GM21367 (cell line): ENCODE measurements around the gene PNLDC1.
"Not testable (repeated sequence)": the region's sequence is repeated elsewhere in the genome, so short reads cannot be mapped to it uniquely, and the experiment has no call there.

Experiments
- ATAC-seq: cut with Tn5 transposase; IDR thresholded peaks from one replicate; pipeline ENCODE4 v1.9.1; 2021; ENCODE audit not compliant: unreplicated experiment

PNLDC1 gene

DNA sequence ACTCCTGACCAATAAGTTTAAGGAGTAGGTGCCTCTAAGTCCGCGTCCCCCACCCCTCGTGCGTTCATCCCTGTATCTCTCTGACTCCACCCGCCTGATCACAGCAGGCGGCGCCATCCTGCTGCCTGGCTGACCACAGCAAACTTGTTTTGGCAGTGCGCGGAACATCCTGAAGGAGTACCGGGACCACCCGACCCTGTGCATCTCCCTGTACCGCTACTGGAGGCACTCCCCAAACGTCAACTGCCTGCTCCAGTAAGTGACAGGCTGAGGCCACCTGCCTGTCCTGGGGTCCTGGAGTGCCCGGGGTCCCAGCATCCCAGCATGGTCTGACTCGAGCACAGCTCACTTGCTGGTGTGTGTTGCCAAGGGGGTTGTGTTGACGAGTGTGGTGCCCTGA is 19.0 kb downstream of the PNLDC1 start:
- ATAC-seq: no peak

DNA sequence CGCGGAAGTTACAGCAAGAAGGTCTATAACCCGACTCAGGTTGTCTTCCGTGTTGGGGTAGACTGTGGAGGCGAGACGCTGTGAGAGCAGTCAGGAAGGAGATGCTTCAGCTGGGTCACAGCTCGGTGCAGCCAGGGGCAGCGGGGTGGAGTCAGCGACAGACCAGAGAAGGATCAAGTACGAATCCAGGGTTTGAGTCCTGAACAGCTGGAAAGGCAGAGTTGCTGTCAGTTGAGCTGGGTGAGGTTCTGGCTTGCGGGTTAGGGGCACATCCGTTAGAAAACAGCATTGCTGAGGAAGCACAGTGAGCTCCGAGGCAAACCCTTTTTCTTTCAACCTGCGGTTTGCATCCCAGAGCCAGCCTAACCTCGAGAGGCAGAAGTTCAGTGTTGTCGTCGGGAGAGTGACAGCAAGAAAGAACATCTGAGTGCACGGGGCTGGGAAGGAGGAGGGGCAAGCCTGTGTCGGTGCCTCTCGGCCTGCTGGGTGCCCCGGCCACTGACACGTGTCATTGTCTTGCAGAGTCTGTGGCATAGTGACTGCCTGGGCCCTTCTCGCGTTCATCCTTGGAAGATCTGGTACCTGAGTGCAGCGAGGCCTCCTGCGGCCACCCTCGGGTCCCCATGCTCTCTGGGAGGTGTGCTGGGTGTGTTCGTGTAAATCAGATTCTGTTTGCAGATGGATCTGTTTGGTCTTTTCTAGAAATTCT is 20.0 kb downstream of the PNLDC1 start:
- no peak for ATAC-seq

- no peak for ATAC-seq
Observed at GRCh38 chr6:159821122-159821521, 21.0 kb downstream of the PNLDC1 start.

- ATAC-seq: no peak
Observed at GRCh38 chr6:159821726-159822125, 21.6 kb downstream of the PNLDC1 start.

GRCh38 chr6:159823953-159824352 is 23.9 kb downstream of the PNLDC1 start:
- ATAC-seq: no peak

GRCh38 chr6:159824690-159825089 is 24.6 kb downstream of the PNLDC1 start:
- ATAC-seq: not testable (repeated sequence)

DNA sequence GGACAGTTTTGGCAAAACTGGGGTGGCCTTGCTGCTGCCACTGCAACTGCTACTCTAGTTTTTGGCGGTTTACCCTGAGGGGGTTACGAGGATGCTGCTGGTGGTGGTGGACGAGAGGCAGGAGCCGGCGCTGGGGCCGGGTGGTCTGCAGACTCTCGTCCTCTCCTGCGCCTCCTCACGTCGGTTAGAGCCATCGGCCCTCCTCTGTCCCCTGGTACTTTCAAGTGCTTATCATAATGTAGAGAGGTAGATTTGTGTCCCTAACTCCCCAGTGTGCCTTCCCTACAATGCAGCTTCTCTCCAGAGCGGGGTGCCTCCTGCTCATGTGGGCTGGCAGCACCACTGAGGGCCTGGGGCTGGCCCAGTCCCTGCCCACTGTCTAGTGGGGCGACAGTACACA is 25.9 kb downstream of the PNLDC1 start:
- no peak for ATAC-seq

DNA sequence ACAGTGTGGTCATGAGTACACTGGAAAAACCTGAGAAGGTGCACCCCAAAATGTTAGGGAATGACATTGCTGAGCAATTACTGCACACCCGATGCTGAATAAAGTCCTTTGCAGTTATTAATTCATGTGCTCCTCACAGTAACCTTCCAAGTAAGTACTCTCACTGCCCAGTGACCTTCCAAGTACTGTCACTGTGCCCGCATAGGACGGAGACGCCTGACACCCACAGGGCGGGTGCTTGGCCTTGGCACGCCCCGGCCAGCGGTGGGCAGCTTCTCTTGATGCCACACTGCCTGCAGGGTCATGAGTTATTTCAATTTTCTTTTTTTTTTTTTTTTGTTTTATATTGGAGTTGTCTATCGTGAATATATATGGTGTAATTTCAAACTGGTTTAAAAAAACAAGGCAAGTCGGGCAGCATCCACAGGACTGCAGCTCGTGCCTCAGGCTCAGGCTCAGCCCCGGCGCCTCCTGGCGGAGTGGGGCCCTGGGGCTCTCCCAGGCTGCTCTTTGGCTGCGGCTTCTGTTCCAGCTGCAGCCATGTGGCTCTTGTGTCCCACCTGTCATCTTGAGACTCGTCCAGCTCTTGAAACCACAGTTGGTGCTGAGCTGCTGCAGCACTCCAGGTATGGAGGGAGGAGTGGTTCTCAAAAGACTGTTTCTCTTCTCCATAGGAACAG is 27.0 kb downstream of the PNLDC1 start:
- no peak for ATAC-seq

GRCh38 chr6:159828074-159828473 is 28.0 kb downstream of the PNLDC1 start:
- ATAC-seq: no peak

- ATAC-seq: no peak
Observed at GRCh38 chr6:159829526-159829925, 29.4 kb downstream of the PNLDC1 start.

DNA sequence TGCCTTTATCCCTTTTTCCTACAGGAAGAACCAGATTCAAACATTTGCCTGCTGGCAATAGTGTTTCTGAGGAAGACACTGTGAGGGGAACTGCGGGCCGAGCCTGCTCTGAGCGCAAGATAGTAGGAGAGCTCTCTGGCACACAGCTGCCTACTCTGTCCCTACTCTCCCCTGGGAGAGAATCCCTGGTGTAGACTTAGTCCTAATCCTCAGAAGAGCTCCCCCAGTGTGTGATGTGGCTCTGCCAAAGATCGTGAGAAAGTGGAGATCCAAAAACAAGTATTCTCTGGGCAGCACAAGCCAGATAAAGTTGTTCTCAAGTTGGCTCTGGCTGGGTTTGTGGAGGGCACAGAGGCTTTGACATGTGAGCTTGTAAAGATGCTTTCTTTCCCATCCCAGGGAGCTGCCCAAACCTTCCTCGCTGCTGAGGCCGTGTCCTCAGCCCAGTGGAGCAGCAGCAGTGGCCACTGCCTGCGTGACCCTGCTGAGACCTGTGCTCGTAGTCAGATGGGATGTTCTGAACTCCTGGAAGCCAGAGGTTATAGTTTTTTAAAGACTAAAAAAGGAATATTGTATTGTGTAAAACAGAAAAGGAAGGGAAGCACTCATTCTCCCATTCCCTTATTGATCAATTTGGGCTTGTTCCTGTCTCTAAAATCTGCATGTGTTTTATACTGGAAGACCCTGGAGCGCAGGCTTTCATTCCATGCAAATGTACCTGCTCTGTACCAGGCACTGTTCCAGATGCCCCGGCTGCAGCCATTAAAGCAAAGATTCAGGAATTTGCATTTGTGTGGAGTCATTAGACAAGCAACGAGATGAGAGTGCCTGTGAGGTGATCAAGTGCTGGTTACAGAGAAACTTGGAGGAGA is 30.7 kb downstream of the PNLDC1 start:
- no peak for ATAC-seq

DNA sequence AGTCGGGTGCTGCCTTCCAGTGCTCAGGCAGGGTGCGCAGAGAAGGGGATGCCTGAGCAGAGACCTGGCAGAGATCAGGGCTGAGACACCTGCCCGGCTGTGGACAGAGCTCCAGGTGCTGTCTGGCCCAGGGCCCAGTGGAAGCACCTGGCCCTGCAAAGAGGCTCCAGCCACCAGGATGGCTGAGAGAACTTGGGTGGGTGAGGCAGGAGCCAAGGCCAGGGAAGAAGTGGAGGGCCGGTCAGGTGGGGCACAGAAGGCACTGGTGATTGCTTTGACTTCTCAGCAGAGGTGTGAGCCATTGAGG is 31.2 kb downstream of the PNLDC1 start:
- no peak for ATAC-seq

DNA sequence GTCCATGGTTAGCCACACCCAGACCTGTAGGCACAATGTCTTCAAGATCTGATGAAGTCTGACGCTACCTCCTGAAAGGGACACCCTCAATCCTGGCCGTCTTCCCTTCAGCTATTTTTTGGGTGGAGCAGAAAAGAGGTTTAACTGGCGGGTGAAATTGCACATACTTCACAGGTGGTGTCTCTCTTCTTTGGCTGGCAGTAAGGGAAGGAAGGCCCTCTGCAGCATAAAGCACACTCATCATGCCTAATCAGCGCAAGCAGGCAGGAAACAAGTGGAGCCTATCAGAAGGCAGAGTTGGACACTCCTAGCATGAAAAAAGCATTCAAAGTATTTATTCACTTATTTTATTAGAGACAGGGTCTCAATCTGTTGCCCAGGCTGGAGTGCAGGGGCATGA is 32.9 kb downstream of the PNLDC1 start:
- no peak for ATAC-seq

GRCh38 chr6:159833556-159833955 is 33.5 kb downstream of the PNLDC1 start:
- no peak for ATAC-seq

DNA sequence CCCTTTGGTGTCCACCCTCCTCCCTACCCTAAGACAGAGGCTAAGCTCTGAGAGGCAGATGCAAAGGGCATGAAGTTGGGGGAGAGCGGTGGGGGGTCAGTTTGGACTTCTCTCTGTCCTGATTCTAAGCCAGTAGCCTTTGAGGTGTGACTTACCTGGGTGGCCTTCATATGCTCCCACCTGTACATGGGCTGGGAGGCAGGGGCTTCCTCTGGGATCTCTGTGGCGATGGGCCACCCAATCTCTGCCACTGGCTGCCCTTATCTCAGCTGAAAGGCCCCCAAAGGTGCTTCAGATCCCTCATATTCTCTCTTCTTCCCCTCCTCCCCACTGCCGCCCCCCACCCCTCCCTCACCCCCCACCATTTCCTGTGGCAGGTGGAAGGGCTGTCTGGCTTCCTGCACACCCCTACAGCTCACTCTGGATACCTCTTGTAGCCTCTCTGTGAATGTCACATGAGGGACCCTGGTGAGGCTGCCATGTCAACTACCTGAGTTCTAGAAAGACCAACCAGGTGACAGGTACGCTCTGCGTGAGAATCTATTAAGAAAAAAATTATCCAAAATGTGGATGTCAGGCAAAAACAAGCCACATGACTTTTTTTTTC is 34.0 kb downstream of the PNLDC1 start:
- ATAC-seq: no peak

GRCh38 chr6:159836718-159837490 is 36.8 kb downstream of the PNLDC1 start:
- ATAC-seq: no peak

DNA sequence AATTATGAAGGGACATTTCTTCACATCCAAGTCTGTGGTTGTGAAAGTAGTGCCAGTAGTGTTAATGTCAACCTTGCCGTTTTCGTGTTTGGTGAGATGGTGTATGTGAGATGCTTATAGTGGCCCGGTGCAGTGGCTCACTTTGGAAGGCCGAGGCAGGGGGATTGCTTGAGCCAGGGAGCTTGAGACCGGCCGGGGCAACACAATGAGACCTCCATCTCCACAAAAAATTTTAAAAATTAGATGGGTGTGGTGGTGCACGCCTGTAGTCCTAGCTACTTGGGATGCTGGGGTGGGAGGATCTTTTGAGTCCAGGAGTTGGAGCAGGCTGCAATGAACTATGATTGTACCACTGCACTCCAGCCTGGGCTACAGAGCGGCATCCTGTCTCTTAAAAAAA is 37.4 kb downstream of the PNLDC1 start:
- ATAC-seq: no peak

- no peak for ATAC-seq
Observed at GRCh38 chr6:159838020-159838744, 38.1 kb downstream of the PNLDC1 start.

GRCh38 chr6:159842035-159842434 is 42.0 kb downstream of the PNLDC1 start:
- no peak for ATAC-seq
